Urinary bladder (tissue), 4 donors: ENCODE data around the gene SEZ6L. TPM values are rescaled to one million over a fixed set of nuclear protein-coding genes. Genes with fewer than 3 reads are reported as not detected.

Source experiments
- DNase-seq: peaks from one replicate; pipeline ENCODE4 v3.0.0-alpha.2; 2015; ENCODE audit errors: extremely low spot score
- H3K27ac ChIP-seq: one replicate; pipeline ENCODE4 v1.5.1; 2013; ENCODE audit warnings: low read depth, mild to moderate bottlenecking, moderate library complexity
- H3K36me3 ChIP-seq: one replicate; pipeline ENCODE4 v1.6.1; 2013; ENCODE audit warnings: mild to moderate bottlenecking, moderate library complexity; ENCODE audit not compliant: insufficient read depth
- H3K4me1 ChIP-seq: one replicate; pipeline ENCODE4 v1.6.1; 2013; ENCODE audit warnings: mild to moderate bottlenecking, moderate library complexity; ENCODE audit not compliant: insufficient read depth
- H3K4me3 ChIP-seq: one replicate; pipeline ENCODE4 v1.5.1; 2013; ENCODE audit warnings: low read depth, low read length
- WGBS: extraction: QIAGEN DNeasy Blood & Tissue Kit; methylation state at CpG from one replicate; pipeline ENCODE4 v1.1.7; 2013; 5-methylcytosine and 5-hydroxymethylcytosine counted together
- polyA plus RNA-seq: library from polyadenylated mRNA; stranded (reverse); fragments of 200-250 nt; gene quantifications from one replicate; pipeline ENCODE4 v1.2.3, GENCODE V29; 2013
- total RNA-seq: library from RNA; depleted of rRNA; stranded (reverse); fragments of >200 nt; gene quantifications from one replicate; pipeline ENCODE4 v1.2.3, GENCODE V29; 2014
- donor health status: healthy with polysubstance abuse.
- donor health status: healthy.

SEZ6L gene
- total and polyA plus RNA-seq, 2 donors, result 0.48 to 2.0 TPM

DNA sequence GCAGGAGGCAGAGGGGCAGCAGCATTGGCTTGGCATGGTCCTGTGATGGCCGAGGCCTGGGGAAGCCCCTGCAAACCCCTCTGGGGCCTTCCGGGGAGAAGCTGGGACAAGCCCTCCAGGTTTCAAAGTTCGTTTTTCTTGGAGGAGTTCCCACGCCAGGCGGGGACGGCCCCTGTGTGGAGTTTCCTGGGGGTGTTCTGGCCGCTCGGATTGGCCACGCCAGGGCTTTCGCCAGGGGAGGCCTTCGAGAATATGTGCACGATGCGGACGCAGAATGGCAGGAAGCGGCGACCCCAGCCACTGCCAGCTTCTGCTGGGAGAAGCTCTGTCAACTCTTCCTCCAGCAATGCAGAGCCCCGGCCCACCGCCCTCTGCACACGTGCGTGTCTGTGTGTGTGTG is 157.5 kb downstream of the SEZ6L start:
- 58% methylated on average over 20 of the region's 20 CpGs for WGBS
- H3K4me3 ChIP-seq, result no peak overlapping the region
- H3K27ac ChIP-seq, result no peak overlapping the region

GRCh38 chr22:26327306-26327705 is 158.0 kb downstream of the SEZ6L start:
- no peak for DNase-seq
- Histone ChIP-seq H3K27ac (no peak overlapping the region), H3K36me3 (no peaks in the 10 kb centered on the region), H3K4me1 (no peaks in the 10 kb centered on the region), H3K4me3 (no peak overlapping the region)
- 88% methylated on average over 6 of the region's 6 CpGs for WGBS

More for the DNA sequence above, 157.5 kb downstream of the SEZ6L start:
- H3K4me1 ChIP-seq, result no peaks in the 10 kb centered on the region
- no peaks in the 10 kb centered on the region for H3K36me3 ChIP-seq
- DNase-seq, result no peak

DNA sequence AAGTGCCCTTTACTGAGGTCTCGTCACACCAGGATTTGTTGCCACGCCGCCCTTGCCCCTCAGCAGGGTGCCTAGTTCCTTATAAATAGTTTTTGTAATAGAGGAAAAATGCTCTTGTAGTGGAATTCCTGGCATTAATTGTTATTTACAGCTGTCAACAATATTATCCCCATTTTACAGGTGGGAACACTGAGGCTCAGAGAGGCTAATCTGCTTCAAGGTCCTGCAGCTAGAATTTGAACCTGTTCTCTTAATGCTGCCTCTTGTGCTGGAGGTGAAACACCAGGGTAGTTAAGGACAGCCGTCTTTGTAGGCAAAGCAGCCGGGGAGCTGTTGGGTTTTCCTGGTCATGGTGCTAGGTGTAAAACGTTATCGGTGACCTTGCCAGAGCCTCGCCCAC is 159.0 kb downstream of the SEZ6L start:
- H3K4me1 ChIP-seq, result no peaks in the 10 kb centered on the region
- no peak overlapping the region for H3K4me3 ChIP-seq
- no peak for DNase-seq
- 83% methylated on average over 8 of the region's 8 CpGs for WGBS
- H3K36me3 ChIP-seq, result no peaks in the 10 kb centered on the region
- no peak overlapping the region for H3K27ac ChIP-seq

DNA sequence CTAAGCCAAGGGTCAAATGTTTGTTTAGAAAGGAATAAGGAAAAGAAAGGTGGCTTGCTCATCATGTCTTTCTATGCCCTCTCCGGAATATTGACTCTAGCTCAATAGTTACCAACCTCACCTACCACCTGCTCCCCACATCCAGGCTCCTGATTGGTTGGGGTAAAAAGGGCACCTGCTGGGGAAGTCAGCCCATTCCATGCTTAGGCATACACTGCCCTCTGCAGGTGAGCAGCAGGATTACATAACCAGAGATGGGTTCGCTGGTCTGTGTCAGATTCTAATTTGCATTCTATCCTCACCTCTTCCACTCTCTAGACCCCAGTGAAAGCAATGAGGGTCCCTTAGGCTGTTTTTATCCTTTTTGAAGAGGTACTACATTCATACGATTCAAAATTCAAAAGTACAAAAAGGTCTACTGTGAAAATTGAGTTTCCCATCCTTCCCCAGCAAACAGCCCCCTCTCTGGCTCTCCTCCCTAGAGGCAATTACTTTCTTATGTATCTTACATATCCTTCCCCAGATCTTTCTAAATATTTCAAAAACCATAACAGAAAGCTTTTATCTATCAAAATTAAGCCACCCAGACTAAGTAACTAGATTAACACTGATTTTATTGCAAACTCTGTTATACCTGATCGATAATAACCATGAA is 161.8 kb downstream of the SEZ6L start:
- Histone ChIP-seq H3K27ac (no peak overlapping the region), H3K36me3 (no peaks in the 10 kb centered on the region), H3K4me3 (no peak overlapping the region), H3K4me1 (no peaks in the 10 kb centered on the region)
- WGBS, result 25% methylated on average over 4 of the region's 4 CpGs
- DNase-seq, result peak; percentile 1

GRCh38 chr22:26333088-26333800 is 164.0 kb downstream of the SEZ6L start:
- no peaks in the 10 kb centered on the region for H3K4me1 ChIP-seq
- WGBS, result 68% methylated on average over 5 of the region's 5 CpGs
- no peaks in the 10 kb centered on the region for H3K36me3 ChIP-seq
- DNase-seq, result no peak
- no peak overlapping the region for H3K27ac ChIP-seq
- H3K4me3 ChIP-seq, result no peak overlapping the region

DNA sequence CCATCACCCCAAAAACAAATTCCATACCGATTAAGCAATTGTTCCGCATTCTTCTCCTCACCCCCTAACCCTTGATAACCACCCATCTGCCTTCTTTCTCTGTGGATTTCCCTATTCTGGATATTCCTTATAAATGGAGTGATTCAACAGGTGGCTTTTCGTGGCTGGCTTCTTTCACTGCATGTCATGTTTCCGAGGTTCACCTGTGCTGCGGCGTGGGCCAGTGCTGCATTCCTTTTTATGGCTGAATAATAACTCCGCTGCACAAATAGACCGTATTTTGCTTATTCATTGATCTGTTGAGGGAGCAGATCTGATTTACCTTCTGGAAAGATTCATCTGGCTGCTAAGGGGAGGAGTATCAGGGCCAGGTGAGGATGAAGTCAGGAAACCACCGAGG is 165.0 kb downstream of the SEZ6L start:
- DNase-seq, result no peak
- no peak overlapping the region for H3K27ac ChIP-seq
- no peak overlapping the region for H3K4me3 ChIP-seq
- WGBS, result 72% methylated on average over 9 of the region's 9 CpGs
- no peaks in the 10 kb centered on the region for H3K4me1 ChIP-seq
- H3K36me3 ChIP-seq, result no peaks in the 10 kb centered on the region

DNA sequence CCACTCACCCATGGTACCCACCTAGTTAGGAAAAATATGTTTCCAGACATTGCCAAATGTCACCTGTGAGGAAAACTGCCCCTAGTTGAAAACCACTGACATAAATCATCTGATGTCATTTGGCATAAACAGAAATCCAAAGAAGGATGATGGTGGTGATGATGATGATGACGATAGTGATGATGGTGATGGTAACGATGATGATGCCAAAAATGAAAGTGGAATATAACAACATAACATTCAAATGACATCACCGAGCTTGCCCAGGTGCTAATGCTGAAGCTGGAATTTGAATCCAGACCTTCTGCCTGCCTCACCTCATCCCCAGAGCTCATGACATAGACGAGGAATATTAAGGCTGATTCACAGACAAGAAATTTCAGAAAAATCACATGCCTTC is 167.5 kb downstream of the SEZ6L start:
- no peak overlapping the region for H3K27ac ChIP-seq
- no peaks in the 10 kb centered on the region for H3K36me3 ChIP-seq
- H3K4me3 ChIP-seq, result no peak overlapping the region
- DNase-seq, result no peak
- WGBS, result 84% methylated on average over 4 of the region's 4 CpGs
- no peaks in the 10 kb centered on the region for H3K4me1 ChIP-seq

DNA sequence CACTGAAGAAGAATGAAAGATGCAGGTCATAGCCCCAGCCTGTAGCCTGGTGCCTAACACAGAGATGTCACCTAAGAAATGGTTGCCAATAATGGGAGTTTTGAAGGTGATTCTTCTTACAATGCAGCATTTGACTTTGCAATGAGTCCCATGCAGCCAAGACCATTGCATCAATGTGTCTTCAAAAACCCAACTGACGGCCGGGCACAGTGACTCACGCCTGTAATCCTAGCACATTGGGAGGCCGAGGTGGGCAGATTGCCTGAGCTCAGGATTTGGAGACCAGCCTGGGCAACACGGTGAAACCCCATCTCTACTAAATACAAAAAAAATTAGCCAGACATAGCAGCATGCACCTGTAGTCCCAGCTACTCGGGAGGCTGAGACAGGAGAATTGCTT is 170.5 kb downstream of the SEZ6L start:
- WGBS, result 78% methylated on average over 6 of the region's 6 CpGs
- H3K27ac ChIP-seq, result no peak overlapping the region
- no peak for DNase-seq
- H3K4me3 ChIP-seq, result no peak overlapping the region
- H3K36me3 ChIP-seq, result no peaks in the 10 kb centered on the region
- no peaks in the 10 kb centered on the region for H3K4me1 ChIP-seq

DNA sequence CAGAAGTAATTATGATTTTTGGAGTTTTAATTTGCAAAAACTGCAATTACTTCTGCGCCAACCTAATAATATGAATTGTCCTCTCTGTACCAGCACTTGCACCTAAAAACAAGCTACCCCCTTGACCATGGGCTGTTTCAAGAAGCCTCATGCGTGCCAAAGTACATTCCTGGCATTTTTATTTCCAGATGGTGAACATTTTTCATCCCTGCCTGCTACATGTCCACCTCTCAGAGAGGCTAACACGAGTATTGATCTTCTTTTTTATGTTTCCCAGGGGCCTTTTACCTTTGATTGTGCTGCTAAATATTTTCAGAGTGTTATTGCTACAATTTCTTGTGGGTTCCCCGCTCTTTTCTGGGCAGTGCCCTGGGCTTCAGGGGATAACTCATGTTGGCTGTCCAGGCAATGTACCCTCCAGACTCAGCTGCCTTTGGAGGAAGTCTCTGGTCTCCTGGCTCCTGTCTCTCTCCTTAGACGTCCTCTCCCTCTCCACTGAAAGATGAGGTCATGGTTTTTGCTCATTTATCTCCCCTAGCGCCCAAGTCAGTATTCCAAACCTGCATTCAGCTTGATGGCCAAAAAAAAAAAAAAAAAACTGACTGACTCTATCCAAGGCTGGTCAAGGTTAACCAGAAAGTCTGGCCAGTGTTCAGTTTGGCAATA is 173.6 kb downstream of the SEZ6L start:
- Histone ChIP-seq H3K4me1 (no peaks in the 10 kb centered on the region), H3K27ac (no peak overlapping the region), H3K4me3 (no peak overlapping the region), H3K36me3 (no peaks in the 10 kb centered on the region)
- 49% methylated on average over 6 of the region's 6 CpGs for WGBS
- DNase-seq, result no peak

GRCh38 chr22:26345496-26345895 is 176.2 kb downstream of the SEZ6L start:
- WGBS, result 73% methylated on average over 3 of the region's 3 CpGs

DNA sequence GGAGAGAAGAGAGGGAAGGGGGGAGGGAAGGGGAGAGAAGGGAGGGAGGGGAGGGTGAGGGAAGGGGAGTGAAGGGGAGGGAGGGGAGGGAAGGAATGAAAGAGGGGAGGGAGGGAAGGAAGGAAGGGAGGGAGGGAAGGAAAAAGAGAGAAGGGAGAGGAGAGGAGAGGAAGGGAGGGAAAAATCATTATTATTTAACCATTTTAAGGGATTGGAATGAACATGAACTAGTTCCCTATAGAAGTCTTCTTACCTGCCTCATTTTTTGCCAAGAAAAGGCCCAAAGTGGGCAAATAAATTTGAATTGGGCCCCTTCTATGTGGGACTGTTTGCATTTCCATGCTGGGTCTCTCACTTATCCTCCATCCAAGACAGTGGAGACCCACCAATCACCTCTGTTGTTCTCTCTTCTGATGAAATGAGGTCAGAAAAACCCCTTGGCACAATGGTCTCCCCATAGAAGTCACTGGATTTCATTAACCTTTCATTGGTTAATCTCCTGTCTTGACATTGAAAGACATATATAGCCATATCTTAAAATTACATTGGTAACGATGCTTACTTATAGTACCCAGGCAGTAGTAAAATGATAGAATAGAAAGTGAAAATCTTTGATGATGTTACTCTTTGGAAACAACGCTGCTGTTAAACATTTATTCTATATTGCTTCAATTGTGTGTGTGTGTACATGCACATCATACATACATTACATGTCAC is 179.7 kb downstream of the SEZ6L start:
- Histone ChIP-seq H3K4me3 (no peak overlapping the region), H3K27ac (no peak overlapping the region), H3K4me1 (no peaks in the 10 kb centered on the region), H3K36me3 (no peaks in the 10 kb centered on the region)
- 92% methylated on average over 2 of the region's 2 CpGs for WGBS
- no peak for DNase-seq

More at GRCh38 chr22:26345496-26345895, 176.2 kb downstream of the SEZ6L start:
- Histone ChIP-seq H3K27ac (no peak overlapping the region), H3K36me3 (no peaks in the 10 kb centered on the region), H3K4me3 (no peak overlapping the region), H3K4me1 (no peaks in the 10 kb centered on the region)
- DNase-seq, result no peak

DNA sequence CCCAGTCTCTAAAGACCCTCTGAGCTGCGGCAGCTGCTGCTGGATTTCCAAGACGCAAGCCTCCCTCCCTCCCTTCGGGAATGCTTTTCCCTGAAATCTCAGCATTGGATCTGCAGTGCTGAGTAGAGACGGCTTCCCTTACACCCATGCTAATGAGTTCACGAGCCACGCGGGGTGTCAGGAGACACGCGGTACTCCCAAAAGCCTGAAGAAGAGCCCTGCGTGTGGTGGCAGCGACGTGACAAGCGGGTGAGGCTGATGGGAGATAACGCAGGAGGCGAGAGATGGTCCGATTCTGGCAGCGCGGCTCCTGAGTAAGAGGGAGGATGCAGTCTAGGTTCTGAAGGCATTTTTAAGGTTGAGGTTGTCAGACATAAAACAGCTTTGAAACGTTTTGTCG is 185.4 kb downstream of the SEZ6L start:
- WGBS, result 60% methylated on average over 20 of the region's 20 CpGs
- H3K36me3 ChIP-seq, result no peaks in the 10 kb centered on the region
- no peak overlapping the region for H3K27ac ChIP-seq
- H3K4me1 ChIP-seq, result no peaks in the 10 kb centered on the region
- no peak for DNase-seq
- no peak overlapping the region for H3K4me3 ChIP-seq

DNA sequence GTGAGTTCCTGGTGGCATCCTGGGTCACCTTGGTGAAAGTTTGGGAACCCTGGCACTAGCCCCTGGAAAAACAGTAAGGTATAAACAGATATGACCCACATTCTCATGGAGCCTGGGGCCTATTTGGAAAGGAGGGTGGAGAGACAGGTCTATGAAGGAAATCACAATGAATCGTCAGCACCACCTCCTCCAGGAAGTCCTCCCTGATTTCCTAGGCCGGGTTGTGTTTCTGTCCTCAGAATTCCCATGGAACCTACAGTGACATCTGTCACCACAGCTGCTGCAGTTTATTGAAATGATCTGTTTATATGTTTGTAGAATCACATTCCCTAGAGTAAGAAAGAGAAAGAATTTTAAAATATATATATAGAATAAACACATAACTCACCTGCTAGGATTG is 188.0 kb downstream of the SEZ6L start:
- no peak for DNase-seq
- Histone ChIP-seq H3K36me3 (no peaks in the 10 kb centered on the region), H3K4me1 (no peaks in the 10 kb centered on the region), H3K4me3 (no peak overlapping the region), H3K27ac (no peak overlapping the region)
- 65% methylated on average over 2 of the region's 2 CpGs for WGBS
